ENCODE data around the gene TKTL1.

The TKTL1 gene

DNA sequence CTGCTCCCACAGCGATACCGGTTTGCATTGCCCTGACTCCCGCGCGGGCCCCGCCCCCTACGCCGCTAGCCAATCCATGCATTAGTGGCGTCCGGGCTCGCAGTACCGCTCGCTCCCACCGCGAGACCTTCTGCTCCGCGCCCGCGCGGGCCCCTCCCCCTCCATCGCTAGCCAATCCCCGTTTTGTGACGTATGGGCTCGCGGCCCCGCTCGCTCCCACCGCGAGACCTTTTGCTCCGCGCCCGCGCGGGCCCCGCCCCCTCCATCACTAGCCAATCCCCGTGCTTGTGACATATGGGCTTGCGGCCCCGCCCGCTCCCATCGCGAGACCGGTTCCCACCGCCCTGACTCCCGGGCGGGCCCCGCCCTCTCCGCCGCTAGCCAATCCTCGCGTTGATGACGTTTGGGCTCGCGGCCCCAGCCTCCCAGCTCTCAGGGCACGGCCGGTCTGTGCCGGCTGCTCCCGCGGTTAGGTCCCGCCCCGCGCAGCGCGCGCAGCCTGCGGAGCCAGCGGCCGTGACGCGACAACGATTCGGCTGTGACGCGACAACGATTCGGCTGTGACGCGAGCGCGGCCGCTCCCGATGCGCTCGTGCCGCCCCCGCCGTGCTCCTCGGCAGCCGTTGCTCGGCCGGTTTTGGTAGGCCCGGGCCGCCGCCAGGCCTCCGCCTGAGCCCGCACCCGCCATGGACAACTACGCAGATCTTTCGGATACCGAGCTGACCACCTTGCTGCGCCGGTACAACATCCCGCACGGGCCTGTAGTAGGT lies 83.4 kb downstream of the TKTL1 start, which contains the start of gene EMD:
EMD (plus strand) TSS at position 497 of the 770 bp plus-strand sequence; CDS start at position 687, 190 bp downstream.
- DNase-seq, result peak; percentile 86 to 89

DNA sequence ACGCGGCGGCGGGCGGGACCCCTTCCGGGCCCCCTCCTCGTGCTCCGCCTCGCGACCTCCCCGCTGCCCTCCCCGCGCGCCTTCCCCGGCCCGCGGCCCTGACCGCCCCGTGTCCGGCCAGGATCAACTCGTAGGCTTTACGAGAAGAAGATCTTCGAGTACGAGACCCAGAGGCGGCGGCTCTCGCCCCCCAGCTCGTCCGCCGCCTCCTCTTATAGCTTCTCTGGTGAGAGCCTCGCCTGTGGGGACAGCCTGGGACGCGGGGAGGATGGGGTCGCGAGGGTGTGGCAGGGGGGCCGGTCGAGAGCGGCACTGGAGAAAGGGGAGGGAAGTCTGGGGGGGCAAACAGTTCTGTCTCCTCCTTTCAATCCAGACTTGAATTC lies 84.0 kb downstream of the TKTL1 start:
- DNase-seq, result no peak
